ENCODE results near the gene IL27RA.

Gene IL27RA

GRCh38 chr19:13984875-13985741, 46.5 kb upstream of the IL27RA start:
- TF ChIP-seq MYC (IDR thresholded peaks at IDR 0.05; ENCODE audit: low read depth, low read length) (no peak), MAX (IDR thresholded peaks at IDR 0.05; ENCODE audit: low read depth, low read length) (no peak), POLR2A (IDR thresholded peaks at IDR 0.05; ENCODE audit: extremely low read depth, insufficient read length) (no peak), CTCF (IDR thresholded peaks at IDR 0.05; ENCODE audit: low read depth, low read length) (no peak)
- no peak for DNase-seq (ENCODE audit: low read depth)
- H3K4me3 ChIP-seq (ENCODE audit: low read depth, low read length), result no peak overlapping the region

- no peak for DNase-seq (ENCODE audit: low read depth)
- H3K4me3 ChIP-seq (ENCODE audit: low read depth, low read length), result no peak overlapping the region
- no peak for TF ChIP-seq MYC (IDR thresholded peaks at IDR 0.05; ENCODE audit: low read depth, low read length)
- no peak for TF ChIP-seq MAX (IDR thresholded peaks at IDR 0.05; ENCODE audit: low read depth, low read length)
- TF ChIP-seq POLR2A (IDR thresholded peaks at IDR 0.05; ENCODE audit: extremely low read depth, insufficient read length), result no peak
- TF ChIP-seq CTCF (IDR thresholded peaks at IDR 0.05; ENCODE audit: low read depth, low read length), result no peak
These were observed 45.7 kb upstream of the IL27RA start for GRCh38 chr19:13985771-13986347.

GRCh38 chr19:13986348-13986904, 45.1 kb upstream of the IL27RA start:
- peak; percentile 97 for DNase-seq (ENCODE audit: low read depth)
- H3K4me3 ChIP-seq (ENCODE audit: low read depth, low read length), result no peak overlapping the region

GRCh38 chr19:13987101-13987890, 44.3 kb upstream of the IL27RA start:
- no peak overlapping the region for H3K4me3 ChIP-seq (ENCODE audit: low read depth, low read length)
- DNase-seq (ENCODE audit: low read depth), result peak; percentile 53
- TF ChIP-seq CTCF (IDR thresholded peaks at IDR 0.05; ENCODE audit: low read depth, low read length) (no peak), MAX (IDR thresholded peaks at IDR 0.05; ENCODE audit: low read depth, low read length) (peak; percentile 13; the same call in 1 of the 2 replicates), POLR2A (IDR thresholded peaks at IDR 0.05; ENCODE audit: extremely low read depth, insufficient read length) (no peak), MYC (IDR thresholded peaks at IDR 0.05; ENCODE audit: low read depth, low read length) (peak; percentile 14; the same call in 1 of the 2 replicates)

More at GRCh38 chr19:13986348-13986904, 45.1 kb upstream of the IL27RA start:
- TF ChIP-seq MYC (IDR thresholded peaks at IDR 0.05; ENCODE audit: low read depth, low read length), result peak; percentile 75
- no peak for TF ChIP-seq CTCF (IDR thresholded peaks at IDR 0.05; ENCODE audit: low read depth, low read length)
- peak; percentile 80 for TF ChIP-seq MAX (IDR thresholded peaks at IDR 0.05; ENCODE audit: low read depth, low read length)
- peak; percentile 47 for TF ChIP-seq POLR2A (IDR thresholded peaks at IDR 0.05; ENCODE audit: extremely low read depth, insufficient read length)

- TF ChIP-seq MYC (IDR thresholded peaks at IDR 0.05; ENCODE audit: low read depth, low read length) (no peak), POLR2A (IDR thresholded peaks at IDR 0.05; ENCODE audit: extremely low read depth, insufficient read length) (no peak), CTCF (IDR thresholded peaks at IDR 0.05; ENCODE audit: low read depth, low read length) (no peak), MAX (IDR thresholded peaks at IDR 0.05; ENCODE audit: low read depth, low read length) (no peak)
- DNase-seq (ENCODE audit: low read depth), result no peak
- H3K4me3 ChIP-seq (ENCODE audit: low read depth, low read length), result no peak overlapping the region
These were observed 42.1 kb upstream of the IL27RA start for GRCh38 chr19:13989487-13989886.
